Measurements from ENCODE around the gene RAG2. TPM values are rescaled to one million over a fixed set of nuclear protein-coding genes. Genes with fewer than 3 reads are reported as not detected.
"Not testable (repeated sequence)": the region's sequence is repeated elsewhere in the genome, so short reads cannot be mapped to it uniquely, and the experiment has no call there.

RAG2 gene
- polyA plus RNA-seq, 4 donors: 0.37 to 0.73 (median 0.51) TPM

DNA sequence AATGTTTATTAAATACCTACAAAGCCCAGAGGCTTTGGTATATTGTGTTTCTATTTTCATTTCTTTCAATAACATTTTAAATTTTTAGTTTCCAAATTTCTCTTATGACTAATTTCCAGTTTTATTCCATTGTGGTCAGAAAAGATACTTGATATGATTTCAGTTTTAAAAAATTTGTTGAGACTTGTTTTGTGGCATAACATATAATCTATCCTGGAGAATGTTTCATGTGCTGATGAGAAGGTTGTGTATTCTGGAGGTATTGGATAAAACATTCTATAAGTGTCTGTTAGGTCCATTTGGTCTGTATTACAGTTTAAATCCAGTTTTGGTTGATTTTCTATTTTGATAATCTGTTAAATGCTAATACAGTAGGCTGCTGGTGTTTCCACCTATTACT, 40.0 kb downstream of the RAG2 start:
- DNase-seq (ENCODE audit: low read depth in 4 of 4, low spot score in 2 of 4): no peak

- not testable (repeated sequence) for DNase-seq (ENCODE audit: low read depth in 4 of 4, low spot score in 2 of 4)
These were observed 40.6 kb downstream of the RAG2 start for GRCh38 chr11:36557390-36557789.

DNA sequence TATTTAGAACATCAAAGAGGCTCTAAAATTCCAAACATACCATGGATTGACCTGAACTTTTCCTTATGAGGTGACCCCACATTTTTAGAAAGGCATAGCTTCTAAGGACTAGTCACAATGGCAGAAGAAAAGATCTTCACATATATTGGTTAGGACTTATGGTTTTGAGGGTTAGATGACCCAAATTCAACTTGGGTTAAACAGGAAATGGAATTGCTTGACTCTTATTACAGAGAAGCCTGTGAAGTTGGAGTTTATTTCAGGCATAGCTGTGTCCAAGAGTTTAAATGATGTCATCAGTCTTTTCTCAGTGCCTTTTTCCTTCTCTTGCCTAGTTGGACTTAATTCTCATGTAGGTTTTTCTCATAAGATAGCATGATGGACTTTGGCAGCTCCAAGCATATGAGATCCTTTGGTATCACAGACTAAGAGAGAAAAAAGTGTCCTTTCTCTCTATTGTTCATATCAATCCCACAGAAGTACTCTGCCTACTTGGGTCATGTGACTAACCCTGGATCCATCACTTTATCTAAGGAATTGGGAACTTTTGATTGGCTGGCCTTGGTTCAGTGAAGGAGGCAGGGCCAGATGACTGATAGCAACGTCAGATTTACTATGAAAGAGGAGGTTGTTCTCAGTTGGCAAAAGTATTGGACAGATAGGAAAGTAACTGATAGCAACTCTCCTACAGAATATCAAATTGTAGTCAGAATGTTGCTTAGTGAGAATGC, 47.5 kb downstream of the RAG2 start:
- DNase-seq (ENCODE audit: low read depth in 4 of 4, low spot score in 2 of 4): no peak

Other genes starting within 250 kb of the RAG2 start
- gene TRAF6, start 88.0 kb downstream of the RAG2 start, polyA plus RNA-seq (ENCODE audit: insufficient read length in 4 of 4): 10 to 100 TPM; 13.8 to 17.0 (median 16.3) TPM
- gene RAG1, start 30.2 kb downstream of the RAG2 start, polyA plus RNA-seq (ENCODE audit: insufficient read length in 4 of 4): 1 to 10 TPM; 2.3 to 3.4 (median 2.4) TPM
- 10 to 100 TPM; 47.0 to 63.6 (median 55.9) TPM for gene IFTAP, start 3.7 kb downstream of the RAG2 start, polyA plus RNA-seq (ENCODE audit: insufficient read length in 4 of 4)

Data from left renal cortex interstitium (tissue), 4 donors.